ENCODE measurements around the gene SREBF2.

SREBF2 gene

GRCh38 chr22:41906822-41907221 is 73.9 kb downstream of the SREBF2 start:
- DNase-seq (ENCODE audit: low read depth in 2 of 3, low spot score in 1 of 3) = no peak

DNA sequence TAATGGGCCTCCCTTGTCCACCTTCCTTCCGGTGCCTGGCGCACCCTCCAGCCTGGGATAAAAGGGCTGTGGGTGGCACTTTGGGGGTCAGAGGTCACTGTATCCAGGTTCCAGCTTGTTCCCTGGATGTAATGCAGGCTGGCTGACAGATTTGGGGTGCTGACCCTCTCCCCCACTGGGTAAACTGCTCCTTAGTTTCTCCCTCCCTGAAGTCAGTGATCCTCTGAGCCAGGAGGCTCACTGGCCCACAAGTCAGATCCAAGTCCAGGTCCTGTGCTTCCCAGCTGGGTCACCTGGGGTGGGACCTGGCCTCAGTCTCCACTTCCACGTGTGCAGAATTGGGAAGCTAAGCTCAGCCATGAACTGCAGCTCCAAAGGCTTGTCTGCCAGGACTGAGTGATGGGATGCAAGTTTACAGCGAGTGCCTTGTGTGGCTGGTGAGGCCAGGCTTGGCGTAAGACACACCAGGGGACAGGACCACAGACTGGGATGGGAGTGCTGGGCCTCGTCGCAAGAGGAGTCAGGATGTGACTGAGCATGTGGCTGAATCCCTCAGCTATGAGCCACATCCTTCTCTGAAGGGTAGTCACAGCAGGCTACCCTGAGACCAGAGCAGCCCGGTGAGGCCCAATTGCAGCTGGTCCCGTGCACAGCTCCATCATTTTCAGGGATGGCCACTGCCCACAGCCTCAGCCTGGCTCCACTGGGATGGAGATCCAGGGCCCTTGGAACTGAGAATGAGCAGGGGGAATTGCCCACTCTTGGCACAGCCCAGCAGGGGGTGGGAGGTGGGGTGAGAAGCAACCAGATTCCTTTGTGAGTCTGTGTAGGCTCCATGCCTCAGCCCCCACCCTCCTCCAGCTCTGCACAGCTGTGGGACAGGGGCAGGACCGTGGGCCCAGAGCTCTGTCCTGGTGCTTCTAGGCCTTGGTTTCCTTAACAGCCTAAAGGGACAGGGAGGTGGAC is 74.8 kb downstream of the SREBF2 start:
- DNase-seq (ENCODE audit: low read depth in 2 of 3, low spot score in 1 of 3) = no peak

DNA sequence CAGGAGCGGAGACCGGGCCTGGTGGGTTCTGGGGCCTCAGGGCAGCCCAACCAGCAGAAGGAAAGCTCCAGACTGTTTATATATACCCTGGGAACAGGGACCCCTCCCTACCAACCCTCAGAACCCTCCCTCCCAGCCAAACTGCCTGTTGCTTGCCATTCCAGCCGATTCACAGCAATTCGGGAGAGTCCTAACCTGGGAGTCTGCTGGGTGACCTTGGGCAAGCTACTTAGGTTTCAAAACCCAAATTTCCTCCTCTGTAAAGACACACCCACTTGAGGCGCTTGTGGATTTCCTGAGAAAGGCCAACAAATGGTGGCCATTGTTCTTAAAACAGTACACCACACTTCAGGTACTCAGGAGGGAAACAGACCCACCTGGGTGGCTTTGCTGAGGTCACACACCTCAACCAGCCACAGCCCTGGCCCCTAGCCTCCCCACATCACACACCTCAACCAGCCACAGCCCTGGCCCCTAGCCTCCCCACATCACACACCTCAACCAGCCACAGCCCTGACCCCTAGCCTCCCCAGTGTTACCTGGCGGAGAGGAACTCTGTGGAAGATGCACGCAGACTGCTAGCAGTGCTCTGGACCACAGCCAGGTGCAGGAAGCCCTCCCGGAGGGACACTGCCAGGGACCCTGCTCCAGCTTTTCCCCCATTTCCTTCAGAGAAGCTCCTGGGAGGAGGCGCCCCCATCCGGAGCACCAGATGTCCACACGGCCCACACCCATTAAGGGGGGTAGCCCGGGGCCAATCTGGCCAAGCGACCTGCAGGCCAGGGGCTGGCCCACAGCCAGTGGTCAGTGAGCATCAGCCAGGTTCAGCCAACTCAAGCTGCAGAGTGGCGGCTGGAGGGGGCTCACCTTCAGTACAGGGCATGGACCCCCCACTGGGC is 75.8 kb downstream of the SREBF2 start:
- DNase-seq (ENCODE audit: low read depth in 2 of 3, low spot score in 1 of 3) = no peak

GRCh38 chr22:41909310-41910049 is 76.6 kb downstream of the SREBF2 start:
- no peak for DNase-seq (ENCODE audit: low read depth in 2 of 3, low spot score in 1 of 3)

GRCh38 chr22:41910050-41911000 is 77.4 kb downstream of the SREBF2 start:
- no peak for DNase-seq (ENCODE audit: low read depth in 2 of 3, low spot score in 1 of 3)

DNA sequence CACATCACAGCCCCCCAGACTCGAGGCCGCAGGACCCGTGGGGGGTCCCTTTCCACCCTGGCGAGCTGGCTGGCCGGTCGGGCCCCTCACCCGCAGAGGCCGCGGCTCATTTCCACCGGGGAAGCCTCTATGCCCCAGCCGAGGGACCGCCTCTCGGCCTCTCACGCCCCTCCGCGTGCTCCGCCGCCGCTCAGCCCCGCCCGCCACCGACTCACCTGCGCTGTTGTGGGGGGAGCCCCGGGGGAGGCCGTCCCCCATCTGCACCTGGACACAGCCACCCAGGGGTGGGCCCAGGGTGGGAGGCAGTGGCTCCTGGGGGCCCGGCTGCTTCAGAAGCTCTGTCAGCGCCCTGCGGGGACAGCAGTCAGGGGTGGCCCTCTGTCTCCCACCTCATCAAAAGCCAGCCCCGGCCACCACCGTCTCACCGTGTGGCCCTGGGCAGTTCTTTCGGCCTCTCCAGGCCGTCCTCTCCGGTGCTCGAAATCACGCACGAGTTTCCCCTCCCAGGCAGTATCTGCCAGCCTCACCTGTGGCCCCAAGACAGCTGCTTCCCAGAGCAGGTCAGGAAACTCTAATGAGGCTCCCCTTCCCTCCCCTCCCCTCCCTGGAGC is 78.2 kb downstream of the SREBF2 start:
- no peak for DNase-seq (ENCODE audit: low read depth in 2 of 3, low spot score in 1 of 3)

DNA sequence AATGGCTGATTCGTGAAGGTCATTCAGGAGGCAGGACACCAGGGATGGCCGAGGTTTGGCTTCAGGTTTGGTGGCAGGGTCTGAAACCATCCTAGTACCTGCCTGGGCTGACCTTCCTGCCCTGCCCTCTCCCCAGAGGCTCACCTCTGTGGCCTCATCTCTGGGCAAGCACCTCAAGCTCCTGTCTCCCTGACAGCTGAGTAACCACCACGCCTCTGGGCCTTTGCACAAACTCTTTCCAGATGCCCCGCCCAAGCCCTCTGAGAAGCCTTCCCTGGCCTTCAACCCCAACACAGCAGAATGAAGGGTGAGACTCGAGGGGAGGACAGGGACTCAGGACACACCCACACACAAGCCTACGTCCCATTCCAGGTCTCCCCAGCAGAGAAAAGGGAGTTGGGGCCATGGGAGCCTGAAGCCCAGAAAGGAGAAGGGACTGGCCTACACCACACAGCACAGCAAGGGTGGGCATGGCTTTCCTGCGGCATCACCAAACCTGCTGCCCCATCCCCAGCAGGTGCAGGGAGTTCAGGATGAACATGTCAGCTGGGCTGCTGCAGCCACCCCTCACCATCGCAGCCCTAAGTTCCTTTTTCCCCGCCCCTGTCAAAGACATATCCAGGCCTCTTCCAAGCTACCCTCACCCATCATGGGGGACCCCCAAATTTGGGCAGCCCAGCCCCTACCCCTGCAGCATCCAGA is 79.6 kb downstream of the SREBF2 start:
- no peak for DNase-seq (ENCODE audit: low read depth in 2 of 3, low spot score in 1 of 3)

DNA sequence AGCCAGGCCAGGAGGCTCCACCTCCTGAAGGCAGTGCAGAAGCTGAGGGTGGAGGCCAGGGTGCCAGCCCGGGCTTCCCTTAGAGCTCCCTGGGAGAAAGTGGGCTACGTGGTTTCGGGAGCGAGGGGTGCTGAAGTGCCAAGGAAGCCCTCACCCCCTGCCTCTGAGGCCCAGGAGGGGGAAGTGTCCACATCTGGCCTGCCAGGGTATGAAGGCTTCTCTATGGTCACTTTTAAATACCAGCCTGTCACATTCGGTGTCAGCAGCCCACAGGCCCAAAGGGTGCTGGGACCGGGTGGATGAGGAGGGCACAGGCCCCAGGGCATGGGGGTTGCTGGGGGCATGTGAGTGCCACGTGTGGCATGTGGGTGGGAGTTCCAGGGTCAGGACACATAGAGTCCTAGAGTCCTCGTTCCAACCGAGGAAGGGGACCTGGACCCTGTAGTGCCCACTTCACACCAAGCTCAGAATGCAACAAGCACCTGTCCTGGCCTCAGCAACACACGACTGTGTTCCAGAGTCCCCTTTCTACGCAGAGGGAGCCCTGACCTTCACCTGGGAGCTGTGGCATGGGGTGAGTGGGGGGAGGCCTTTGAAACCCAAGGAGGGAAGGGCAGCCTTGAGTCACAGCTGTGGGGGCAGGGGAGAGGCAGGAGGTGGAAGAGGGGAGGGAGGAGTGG is 80.3 kb downstream of the SREBF2 start:
- DNase-seq (ENCODE audit: low read depth in 2 of 3, low spot score in 1 of 3) = no peak

- no peak for DNase-seq (ENCODE audit: low read depth in 2 of 3, low spot score in 1 of 3)
Measured at GRCh38 chr22:41913842-41914534, 81.1 kb downstream of the SREBF2 start.

GRCh38 chr22:41914611-41915034 is 81.7 kb downstream of the SREBF2 start:
- no peak for DNase-seq (ENCODE audit: low read depth in 2 of 3, low spot score in 1 of 3)

DNA sequence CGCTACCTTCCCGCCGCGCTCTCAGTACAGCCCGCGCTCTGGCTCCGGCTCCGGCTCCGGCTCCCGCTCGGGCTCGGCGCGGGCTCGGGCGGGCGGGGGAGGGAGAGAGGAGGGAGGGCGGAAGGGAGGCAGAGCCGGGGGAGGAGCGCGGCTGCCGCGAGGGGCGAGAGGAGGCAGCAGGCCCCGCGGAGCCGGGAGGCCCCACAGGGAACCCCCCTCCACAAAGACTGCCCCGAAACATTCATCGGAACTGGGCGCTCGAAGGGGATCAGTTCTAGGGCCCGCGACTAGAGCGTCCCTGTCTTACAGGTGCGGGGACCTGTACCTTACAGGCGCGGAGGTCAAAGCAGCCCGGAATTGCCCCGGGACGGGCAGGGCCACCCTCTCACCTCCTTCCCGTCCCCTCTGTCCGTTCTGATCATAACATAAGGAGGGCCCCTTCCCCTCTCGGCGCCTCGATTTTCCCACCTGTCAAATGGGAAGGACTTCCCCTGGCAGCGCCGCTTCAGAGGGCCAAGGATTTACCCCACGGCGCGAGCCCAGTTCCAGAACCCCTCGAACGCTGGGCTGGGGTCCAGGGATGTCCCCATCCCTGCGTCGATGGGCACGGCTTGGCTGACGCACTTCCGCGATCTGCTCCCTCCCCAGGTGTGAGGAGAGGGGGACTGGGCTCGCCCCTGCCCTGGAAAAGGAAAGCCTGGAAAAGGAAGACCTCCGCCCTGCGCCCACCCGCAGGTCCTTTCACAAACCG is 82.3 kb downstream of the SREBF2 start, which contains the start of gene SHISA8:
SHISA8 (minus strand) TSS at position 40 of the 751 bp plus-strand sequence. CDS start 407 bp downstream, outside the sequence.
- no peak for DNase-seq (ENCODE audit: low read depth in 2 of 3, low spot score in 1 of 3)

DNA sequence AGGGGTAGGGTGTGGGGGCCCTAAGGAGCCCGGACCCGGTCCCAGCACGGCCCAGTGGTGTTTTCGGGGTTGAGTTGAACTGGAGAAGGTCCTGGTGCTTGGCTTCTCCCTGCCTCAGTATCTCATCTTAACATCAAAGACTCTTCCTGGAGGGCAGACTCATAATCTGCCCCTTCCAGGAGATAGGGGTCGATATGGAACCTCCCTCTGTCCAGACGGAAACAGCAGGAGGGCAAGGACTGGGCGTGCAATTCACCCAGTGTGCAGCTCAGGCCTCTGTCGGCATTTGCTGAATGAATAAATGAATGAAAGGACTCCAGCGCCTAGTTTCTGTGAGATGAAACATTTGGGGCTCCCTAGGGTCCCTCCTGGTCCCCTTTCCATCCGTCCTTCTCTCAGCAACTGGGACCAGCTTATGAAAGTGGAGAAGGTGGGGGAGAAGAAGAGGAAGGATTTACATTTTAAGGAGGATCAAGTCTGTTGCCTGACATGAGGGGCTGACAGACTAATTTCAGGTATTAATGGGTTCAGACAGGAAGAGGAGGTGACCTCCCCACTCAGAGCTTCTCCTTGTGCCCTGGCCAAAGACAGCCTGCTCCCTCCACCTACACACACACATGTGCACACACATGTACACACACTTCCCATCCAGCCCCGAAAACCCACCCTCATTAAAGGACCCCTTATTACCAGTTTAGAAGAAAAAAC is 83.0 kb downstream of the SREBF2 start:
- DNase-seq (ENCODE audit: low read depth in 2 of 3, low spot score in 1 of 3) = no peak

- no peak for DNase-seq (ENCODE audit: low read depth in 2 of 3, low spot score in 1 of 3)
Measured at GRCh38 chr22:41916745-41917358, 83.9 kb downstream of the SREBF2 start.

DNA sequence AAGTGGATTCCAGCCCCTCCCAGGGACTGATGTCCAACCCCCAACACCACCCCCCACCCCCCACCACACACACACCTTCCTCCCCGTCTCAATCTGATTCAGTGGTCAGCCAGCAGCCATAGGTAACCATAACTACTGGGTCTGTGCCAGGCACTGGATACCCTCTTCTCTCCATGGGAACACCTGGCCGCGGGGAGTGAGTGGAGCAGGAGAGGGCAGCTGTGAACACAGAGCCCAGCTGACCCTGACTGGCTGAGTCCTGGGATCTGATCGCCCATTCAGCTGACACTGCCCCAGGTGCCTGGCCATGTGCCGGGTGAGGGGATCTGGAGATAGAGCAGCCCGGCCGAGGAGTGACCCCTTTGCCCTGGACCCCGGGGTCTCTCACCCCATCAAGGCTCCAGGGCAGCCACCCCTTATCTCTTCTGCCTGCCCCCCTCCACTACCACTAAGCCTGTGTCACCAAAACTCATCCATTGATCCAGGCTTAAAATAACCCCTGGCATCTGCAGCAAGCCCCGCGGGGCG is 84.5 kb downstream of the SREBF2 start:
- DNase-seq (ENCODE audit: low read depth in 2 of 3, low spot score in 1 of 3) = no peak

- DNase-seq (ENCODE audit: low read depth in 2 of 3, low spot score in 1 of 3) = no peak
Measured at GRCh38 chr22:41917903-41918791, 85.2 kb downstream of the SREBF2 start.
